ENCODE results near the gene SSB. TPM values are rescaled to one million over a fixed set of nuclear protein-coding genes. Genes with fewer than 3 reads are reported as not detected.

SSB gene
- total RNA-seq: 101 and 110 TPM in 2 replicates

- H3K4me3 ChIP-seq (ENCODE audit: low read depth, low read length): peak within 1 kb of the TSS; percentile 92
- peak; percentile 49 for DNase-seq (ENCODE audit: low read depth)
- TF ChIP-seq CTCF (conservative IDR thresholded peaks at IDR 0.05; ENCODE audit: low read depth, low read length): no peak
Observed at GRCh38 chr2:169798718-169799592, at the start of gene SSB. Gene SSB, plus strand, starts transcription at chr2:169798871. Its CDS starts 2,090 bp downstream, at chr2:169800961.

- no peak for TF ChIP-seq CTCF (conservative IDR thresholded peaks at IDR 0.05; ENCODE audit: low read depth, low read length)
- no peak for DNase-seq (ENCODE audit: low read depth)
- no peak overlapping the region for H3K4me3 ChIP-seq (ENCODE audit: low read depth, low read length)
Observed at GRCh38 chr2:169752752-169753151, 45.9 kb upstream of the SSB start.

- DNase-seq (ENCODE audit: low read depth): no peak
- TF ChIP-seq CTCF (conservative IDR thresholded peaks at IDR 0.05; ENCODE audit: low read depth, low read length): no peak
Observed at GRCh38 chr2:169755083-169755870, 43.4 kb upstream of the SSB start.

GRCh38 chr2:169756342-169756741 is 42.3 kb upstream of the SSB start:
- no peak overlapping the region for H3K4me3 ChIP-seq (ENCODE audit: low read depth, low read length)
- TF ChIP-seq CTCF (conservative IDR thresholded peaks at IDR 0.05; ENCODE audit: low read depth, low read length): no peak
- no peak for DNase-seq (ENCODE audit: low read depth)

More at GRCh38 chr2:169755083-169755870, 43.4 kb upstream of the SSB start:
- H3K4me3 ChIP-seq (ENCODE audit: low read depth, low read length): no peak overlapping the region

GRCh38 chr2:169757356-169757755 is 41.3 kb upstream of the SSB start:
- DNase-seq (ENCODE audit: low read depth): no peak
- no peak for TF ChIP-seq CTCF (conservative IDR thresholded peaks at IDR 0.05; ENCODE audit: low read depth, low read length)
- H3K4me3 ChIP-seq (ENCODE audit: low read depth, low read length): no peak overlapping the region

GRCh38 chr2:169757778-169758177 is 40.9 kb upstream of the SSB start:
- no peak for TF ChIP-seq CTCF (conservative IDR thresholded peaks at IDR 0.05; ENCODE audit: low read depth, low read length)
- H3K4me3 ChIP-seq (ENCODE audit: low read depth, low read length): no peak overlapping the region
- no peak for DNase-seq (ENCODE audit: low read depth)
